HEK293 (cell line): ENCODE measurements around the gene HOXB4.

Experiments
- EGR2 ChIP-seq: fragments of 450-650 bp; formaldehyde crosslinking; IDR thresholded peaks from 2 replicates; pipeline ENCODE4 v1.5.1; 2016; ENCODE audit warnings: low read depth, missing biosample characterization, missing genetic modification characterization
- GLI2 ChIP-seq: fragments of 450-650 bp; formaldehyde crosslinking; IDR thresholded peaks from 2 replicates; pipeline ENCODE4; 2017; ENCODE audit warnings: missing biosample characterization, missing genetic modification characterization, low read depth, borderline replicate concordance
- MZF1 ChIP-seq: fragments of 450-650 bp; formaldehyde crosslinking; IDR thresholded peaks from 2 replicates; pipeline ENCODE4 v1.5.1; 2017; ENCODE audit warnings: missing biosample characterization, missing genetic modification characterization, borderline replicate concordance
- YY2 ChIP-seq: fragments of 450-650 bp; formaldehyde crosslinking; IDR thresholded peaks from 2 replicates; pipeline ENCODE4 v1.5.1; 2016; ENCODE audit warnings: missing biosample characterization, missing genetic modification characterization
- ZEB2 ChIP-seq: fragments of 450-650 bp; formaldehyde crosslinking; IDR thresholded peaks from 2 replicates; pipeline ENCODE4 v1.5.1; 2016; ENCODE audit warnings: missing biosample characterization, missing genetic modification characterization
- ZNF354C ChIP-seq: fragments of 450-650 bp; formaldehyde crosslinking; IDR thresholded peaks from 2 replicates; pipeline ENCODE4 v1.5.1; 2016; ENCODE audit warnings: missing biosample characterization, missing genetic modification characterization, low read depth, borderline replicate concordance
- ZNF521 ChIP-seq: fragments of 450-650 bp; formaldehyde crosslinking; IDR thresholded peaks from 2 replicates; pipeline ENCODE4 v1.5.1; 2017; ENCODE audit warnings: missing biosample characterization, mild to moderate bottlenecking, missing genetic modification characterization
- ZNF658 ChIP-seq: fragments of 450-650 bp; formaldehyde crosslinking; IDR thresholded peaks from 2 replicates; pipeline ENCODE4; 2016; ENCODE audit warnings: missing biosample characterization, missing genetic modification characterization
- ZNF747 ChIP-seq: fragments of 450-650 bp; formaldehyde crosslinking; IDR thresholded peaks from 2 replicates; pipeline ENCODE4 v1.5.1; 2016; ENCODE audit warnings: missing biosample characterization, missing genetic modification characterization
- ZXDB ChIP-seq: fragments of 450-650 bp; formaldehyde crosslinking; IDR thresholded peaks from 2 replicates; pipeline ENCODE4 v1.5.1; 2016; ENCODE audit warnings: missing biosample characterization, missing genetic modification characterization
- TF ChIP-seq, protein P1 (sequence below): fragments of 450-650 bp; formaldehyde crosslinking; IDR thresholded peaks from 2 replicates; pipeline ENCODE4 v1.5.1; 2016; ENCODE audit warnings: missing biosample characterization, missing genetic modification characterization
- TF ChIP-seq, protein P2 (sequence below): fragments of 450-650 bp; formaldehyde crosslinking; IDR thresholded peaks from 2 replicates; pipeline ENCODE4 v1.5.1; 2016; ENCODE audit warnings: missing biosample characterization, missing genetic modification characterization
- TF ChIP-seq, protein P3 (sequence below): fragments of 450-650 bp; formaldehyde crosslinking; IDR thresholded peaks from 2 replicates; pipeline ENCODE4 v1.5.1; 2017; ENCODE audit warnings: missing biosample characterization, missing genetic modification characterization
- TF ChIP-seq, protein P4 (sequence below): fragments of 450-650 bp; formaldehyde crosslinking; IDR thresholded peaks from 2 replicates; pipeline ENCODE4 v1.5.1; 2016; ENCODE audit warnings: missing biosample characterization, missing genetic modification characterization, low read depth
- TF ChIP-seq, protein P5 (sequence below): fragments of 450-650 bp; formaldehyde crosslinking; IDR thresholded peaks from 2 replicates; pipeline ENCODE4 v1.5.1; 2016; ENCODE audit warnings: missing biosample characterization, missing genetic modification characterization
- TF ChIP-seq, protein P6 (sequence below): fragments of 450-650 bp; formaldehyde crosslinking; IDR thresholded peaks from 2 replicates; pipeline ENCODE4 v1.5.1; 2016; ENCODE audit warnings: missing biosample characterization, missing genetic modification characterization
- TF ChIP-seq, protein P7 (sequence below): fragments of 450-650 bp; formaldehyde crosslinking; IDR thresholded peaks from 2 replicates; pipeline ENCODE4 v1.5.1; 2017; ENCODE audit warnings: missing biosample characterization, mild to moderate bottlenecking, missing genetic modification characterization, moderate library complexity

Gene HOXB4

DNA sequence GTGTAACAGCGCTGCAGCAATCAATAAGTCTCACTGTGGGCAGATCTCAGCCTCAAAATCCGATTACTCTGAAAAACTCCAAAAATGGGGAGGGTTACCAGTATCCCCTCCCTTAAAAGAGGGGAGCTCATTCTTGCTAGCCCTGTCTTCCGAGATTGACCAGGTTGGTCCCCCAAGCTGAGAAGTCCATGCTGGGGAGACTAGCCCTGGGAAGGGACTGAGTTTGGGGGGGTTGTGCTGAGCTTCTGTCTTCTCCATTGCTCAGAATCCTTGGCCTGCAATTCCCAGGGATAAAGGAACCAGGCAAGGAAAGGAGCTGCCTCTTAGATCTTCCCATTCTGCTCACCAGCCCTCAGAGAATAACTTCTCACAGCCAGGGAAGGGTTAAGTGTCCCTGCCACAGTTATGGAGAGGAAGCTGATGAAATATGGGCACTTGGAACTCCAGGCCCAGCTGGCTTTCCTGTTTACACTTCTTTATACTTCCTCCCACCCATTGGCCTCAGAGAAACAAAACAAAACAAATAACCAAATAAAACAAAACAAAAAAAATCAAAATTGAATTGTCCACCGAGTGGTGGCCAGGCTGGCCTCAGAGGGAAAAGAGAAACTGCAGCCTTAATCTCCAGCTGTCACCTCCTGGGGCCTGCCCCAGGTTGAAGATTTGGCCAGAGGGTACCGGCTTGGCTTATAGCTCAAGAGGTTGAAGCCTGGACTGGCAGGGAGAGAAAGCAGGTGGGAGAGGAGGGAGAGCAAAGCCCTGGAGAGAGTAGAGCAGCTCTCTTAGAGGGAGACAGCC, 9.3 kb upstream of the HOXB4 start (continued):
- TF ChIP-seq, protein P1, sequence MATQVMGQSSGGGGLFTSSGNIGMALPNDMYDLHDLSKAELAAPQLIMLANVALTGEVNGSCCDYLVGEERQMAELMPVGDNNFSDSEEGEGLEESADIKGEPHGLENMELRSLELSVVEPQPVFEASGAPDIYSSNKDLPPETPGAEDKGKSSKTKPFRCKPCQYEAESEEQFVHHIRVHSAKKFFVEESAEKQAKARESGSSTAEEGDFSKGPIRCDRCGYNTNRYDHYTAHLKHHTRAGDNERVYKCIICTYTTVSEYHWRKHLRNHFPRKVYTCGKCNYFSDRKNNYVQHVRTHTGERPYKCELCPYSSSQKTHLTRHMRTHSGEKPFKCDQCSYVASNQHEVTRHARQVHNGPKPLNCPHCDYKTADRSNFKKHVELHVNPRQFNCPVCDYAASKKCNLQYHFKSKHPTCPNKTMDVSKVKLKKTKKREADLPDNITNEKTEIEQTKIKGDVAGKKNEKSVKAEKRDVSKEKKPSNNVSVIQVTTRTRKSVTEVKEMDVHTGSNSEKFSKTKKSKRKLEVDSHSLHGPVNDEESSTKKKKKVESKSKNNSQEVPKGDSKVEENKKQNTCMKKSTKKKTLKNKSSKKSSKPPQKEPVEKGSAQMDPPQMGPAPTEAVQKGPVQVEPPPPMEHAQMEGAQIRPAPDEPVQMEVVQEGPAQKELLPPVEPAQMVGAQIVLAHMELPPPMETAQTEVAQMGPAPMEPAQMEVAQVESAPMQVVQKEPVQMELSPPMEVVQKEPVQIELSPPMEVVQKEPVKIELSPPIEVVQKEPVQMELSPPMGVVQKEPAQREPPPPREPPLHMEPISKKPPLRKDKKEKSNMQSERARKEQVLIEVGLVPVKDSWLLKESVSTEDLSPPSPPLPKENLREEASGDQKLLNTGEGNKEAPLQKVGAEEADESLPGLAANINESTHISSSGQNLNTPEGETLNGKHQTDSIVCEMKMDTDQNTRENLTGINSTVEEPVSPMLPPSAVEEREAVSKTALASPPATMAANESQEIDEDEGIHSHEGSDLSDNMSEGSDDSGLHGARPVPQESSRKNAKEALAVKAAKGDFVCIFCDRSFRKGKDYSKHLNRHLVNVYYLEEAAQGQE (tag by site-specific recombination), result no peak
- no peak for TF ChIP-seq MZF1 (tag by site-specific recombination)
- TF ChIP-seq GLI2 (tag by site-specific recombination), result no peak; the same call in 1 of the 2 replicates
- TF ChIP-seq, protein P2, sequence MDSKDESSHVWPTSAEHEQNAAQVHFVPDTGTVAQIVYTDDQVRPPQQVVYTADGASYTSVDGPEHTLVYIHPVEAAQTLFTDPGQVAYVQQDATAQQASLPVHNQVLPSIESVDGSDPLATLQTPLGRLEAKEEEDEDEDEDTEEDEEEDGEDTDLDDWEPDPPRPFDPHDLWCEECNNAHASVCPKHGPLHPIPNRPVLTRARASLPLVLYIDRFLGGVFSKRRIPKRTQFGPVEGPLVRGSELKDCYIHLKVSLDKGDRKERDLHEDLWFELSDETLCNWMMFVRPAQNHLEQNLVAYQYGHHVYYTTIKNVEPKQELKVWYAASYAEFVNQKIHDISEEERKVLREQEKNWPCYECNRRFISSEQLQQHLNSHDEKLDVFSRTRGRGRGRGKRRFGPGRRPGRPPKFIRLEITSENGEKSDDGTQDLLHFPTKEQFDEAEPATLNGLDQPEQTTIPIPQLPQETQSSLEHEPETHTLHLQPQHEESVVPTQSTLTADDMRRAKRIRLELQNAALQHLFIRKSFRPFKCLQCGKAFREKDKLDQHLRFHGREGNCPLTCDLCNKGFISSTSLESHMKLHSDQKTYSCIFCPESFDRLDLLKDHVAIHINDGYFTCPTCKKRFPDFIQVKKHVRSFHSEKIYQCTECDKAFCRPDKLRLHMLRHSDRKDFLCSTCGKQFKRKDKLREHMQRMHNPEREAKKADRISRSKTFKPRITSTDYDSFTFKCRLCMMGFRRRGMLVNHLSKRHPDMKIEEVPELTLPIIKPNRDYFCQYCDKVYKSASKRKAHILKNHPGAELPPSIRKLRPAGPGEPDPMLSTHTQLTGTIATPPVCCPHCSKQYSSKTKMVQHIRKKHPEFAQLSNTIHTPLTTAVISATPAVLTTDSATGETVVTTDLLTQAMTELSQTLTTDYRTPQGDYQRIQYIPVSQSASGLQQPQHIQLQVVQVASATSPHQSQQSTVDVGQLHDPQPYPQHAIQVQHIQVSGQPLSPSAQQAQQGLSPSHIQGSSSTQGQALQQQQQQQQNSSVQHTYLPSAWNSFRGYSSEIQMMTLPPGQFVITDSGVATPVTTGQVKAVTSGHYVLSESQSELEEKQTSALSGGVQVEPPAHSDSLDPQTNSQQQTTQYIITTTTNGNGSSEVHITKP, result peak; percentile 80
- TF ChIP-seq, protein P3, sequence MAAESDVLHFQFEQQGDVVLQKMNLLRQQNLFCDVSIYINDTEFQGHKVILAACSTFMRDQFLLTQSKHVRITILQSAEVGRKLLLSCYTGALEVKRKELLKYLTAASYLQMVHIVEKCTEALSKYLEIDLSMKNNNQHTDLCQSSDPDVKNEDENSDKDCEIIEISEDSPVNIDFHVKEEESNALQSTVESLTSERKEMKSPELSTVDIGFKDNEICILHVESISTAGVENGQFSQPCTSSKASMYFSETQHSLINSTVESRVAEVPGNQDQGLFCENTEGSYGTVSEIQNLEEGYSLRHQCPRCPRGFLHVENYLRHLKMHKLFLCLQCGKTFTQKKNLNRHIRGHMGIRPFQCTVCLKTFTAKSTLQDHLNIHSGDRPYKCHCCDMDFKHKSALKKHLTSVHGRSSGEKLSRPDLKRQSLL (tag by site-specific recombination), result 0 out of 2 replicates have a peak, but pooled peaks have one; percentile 74
- TF ChIP-seq, protein P4, sequence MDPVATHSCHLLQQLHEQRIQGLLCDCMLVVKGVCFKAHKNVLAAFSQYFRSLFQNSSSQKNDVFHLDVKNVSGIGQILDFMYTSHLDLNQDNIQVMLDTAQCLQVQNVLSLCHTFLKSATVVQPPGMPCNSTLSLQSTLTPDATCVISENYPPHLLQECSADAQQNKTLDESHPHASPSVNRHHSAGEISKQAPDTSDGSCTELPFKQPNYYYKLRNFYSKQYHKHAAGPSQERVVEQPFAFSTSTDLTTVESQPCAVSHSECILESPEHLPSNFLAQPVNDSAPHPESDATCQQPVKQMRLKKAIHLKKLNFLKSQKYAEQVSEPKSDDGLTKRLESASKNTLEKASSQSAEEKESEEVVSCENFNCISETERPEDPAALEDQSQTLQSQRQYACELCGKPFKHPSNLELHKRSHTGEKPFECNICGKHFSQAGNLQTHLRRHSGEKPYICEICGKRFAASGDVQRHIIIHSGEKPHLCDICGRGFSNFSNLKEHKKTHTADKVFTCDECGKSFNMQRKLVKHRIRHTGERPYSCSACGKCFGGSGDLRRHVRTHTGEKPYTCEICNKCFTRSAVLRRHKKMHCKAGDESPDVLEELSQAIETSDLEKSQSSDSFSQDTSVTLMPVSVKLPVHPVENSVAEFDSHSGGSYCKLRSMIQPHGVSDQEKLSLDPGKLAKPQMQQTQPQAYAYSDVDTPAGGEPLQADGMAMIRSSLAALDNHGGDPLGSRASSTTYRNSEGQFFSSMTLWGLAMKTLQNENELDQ, result no peak
- TF ChIP-seq ZNF354C (tag by site-specific recombination), result no peak
- TF ChIP-seq, protein P5, sequence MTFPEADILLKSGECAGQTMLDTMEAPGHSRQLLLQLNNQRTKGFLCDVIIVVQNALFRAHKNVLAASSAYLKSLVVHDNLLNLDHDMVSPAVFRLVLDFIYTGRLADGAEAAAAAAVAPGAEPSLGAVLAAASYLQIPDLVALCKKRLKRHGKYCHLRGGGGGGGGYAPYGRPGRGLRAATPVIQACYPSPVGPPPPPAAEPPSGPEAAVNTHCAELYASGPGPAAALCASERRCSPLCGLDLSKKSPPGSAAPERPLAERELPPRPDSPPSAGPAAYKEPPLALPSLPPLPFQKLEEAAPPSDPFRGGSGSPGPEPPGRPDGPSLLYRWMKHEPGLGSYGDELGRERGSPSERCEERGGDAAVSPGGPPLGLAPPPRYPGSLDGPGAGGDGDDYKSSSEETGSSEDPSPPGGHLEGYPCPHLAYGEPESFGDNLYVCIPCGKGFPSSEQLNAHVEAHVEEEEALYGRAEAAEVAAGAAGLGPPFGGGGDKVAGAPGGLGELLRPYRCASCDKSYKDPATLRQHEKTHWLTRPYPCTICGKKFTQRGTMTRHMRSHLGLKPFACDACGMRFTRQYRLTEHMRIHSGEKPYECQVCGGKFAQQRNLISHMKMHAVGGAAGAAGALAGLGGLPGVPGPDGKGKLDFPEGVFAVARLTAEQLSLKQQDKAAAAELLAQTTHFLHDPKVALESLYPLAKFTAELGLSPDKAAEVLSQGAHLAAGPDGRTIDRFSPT, result no peak
- TF ChIP-seq ZEB2 (tag by site-specific recombination), result peak; percentile 88
- TF ChIP-seq, protein P6, sequence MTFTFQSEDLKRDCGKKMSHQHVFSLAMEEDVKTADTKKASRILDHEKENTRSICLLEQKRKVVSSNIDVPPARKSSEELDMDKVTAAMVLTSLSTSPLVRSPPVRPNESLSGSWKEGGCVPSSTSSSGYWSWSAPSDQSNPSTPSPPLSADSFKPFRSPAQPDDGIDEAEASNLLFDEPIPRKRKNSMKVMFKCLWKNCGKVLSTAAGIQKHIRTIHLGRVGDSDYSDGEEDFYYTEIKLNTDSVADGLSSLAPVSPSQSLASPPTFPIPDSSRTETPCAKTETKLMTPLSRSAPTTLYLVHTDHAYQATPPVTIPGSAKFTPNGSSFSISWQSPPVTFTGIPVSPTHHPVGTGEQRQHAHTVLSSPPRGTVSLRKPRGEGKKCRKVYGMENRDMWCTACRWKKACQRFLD (tag by site-specific recombination), result no peak
- TF ChIP-seq ZXDB (tag by site-specific recombination), result peak; percentile 91
- TF ChIP-seq EGR2 (tag by site-specific recombination), result no peak
- TF ChIP-seq, protein P7, sequence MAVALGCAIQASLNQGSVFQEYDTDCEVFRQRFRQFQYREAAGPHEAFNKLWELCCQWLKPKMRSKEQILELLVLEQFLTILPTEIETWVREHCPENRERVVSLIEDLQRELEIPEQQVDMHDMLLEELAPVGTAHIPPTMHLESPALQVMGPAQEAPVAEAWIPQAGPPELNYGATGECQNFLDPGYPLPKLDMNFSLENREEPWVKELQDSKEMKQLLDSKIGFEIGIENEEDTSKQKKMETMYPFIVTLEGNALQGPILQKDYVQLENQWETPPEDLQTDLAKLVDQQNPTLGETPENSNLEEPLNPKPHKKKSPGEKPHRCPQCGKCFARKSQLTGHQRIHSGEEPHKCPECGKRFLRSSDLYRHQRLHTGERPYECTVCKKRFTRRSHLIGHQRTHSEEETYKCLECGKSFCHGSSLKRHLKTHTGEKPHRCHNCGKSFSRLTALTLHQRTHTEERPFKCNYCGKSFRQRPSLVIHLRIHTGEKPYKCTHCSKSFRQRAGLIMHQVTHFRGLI, result no peak
- no peak for TF ChIP-seq YY2
- no peak for TF ChIP-seq ZNF521
- TF ChIP-seq ZNF747, result no peak
- TF ChIP-seq ZNF658 (tag by site-specific recombination), result no peak
